DOHH2 (cell line): ENCODE results near the gene PER1.

Experiments
- CTCF ChIP-seq: fragments of 200-600 bp; sonication (generic); IDR thresholded peaks from one replicate; pipeline ENCODE4 v1.5.1; 2014; ENCODE audit warnings: antibody characterized with exemption, mild to moderate bottlenecking, low read depth, low read length; ENCODE audit not compliant: poor library complexity, severe bottlenecking
- EZH2phosphoT487 ChIP-seq: fragments of 200-600 bp; sonication (generic); IDR thresholded peaks from 2 replicates; pipeline ENCODE4 v1.6.1; 2017; ENCODE audit warnings: borderline replicate concordance, mild to moderate bottlenecking, antibody characterized with exemption, low read length, moderate library complexity, mixed read lengths

DNA sequence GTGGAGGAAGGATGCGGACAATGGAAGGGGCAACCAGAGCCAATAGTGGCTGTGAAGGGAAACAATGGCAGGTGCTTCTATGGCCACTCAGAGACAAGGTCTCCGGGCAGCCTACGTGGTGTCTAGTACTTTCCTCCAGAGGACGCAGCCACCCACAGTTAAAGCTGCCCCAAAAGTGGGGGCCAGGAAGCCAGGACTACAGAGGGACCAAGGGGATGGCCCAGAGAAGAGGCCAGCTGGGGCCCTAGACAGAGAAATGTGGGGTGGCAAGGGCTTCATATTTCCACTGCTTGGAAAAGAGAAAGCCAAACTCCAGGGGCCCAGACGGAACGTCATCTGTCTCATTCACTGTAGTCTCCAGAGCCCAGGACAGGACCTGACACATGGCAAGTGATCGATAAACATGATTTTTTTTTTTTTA lies 837 bp upstream of the PER1 start:
- TF ChIP-seq CTCF (no peak), EZH2phosphoT487 (no peak)
